WTC11 (cell line): ENCODE results near the gene EHBP1. TPM values are rescaled to one million over a fixed set of nuclear protein-coding genes. Genes with fewer than 3 reads are reported as not detected.

Experiments
- ATAC-seq: fragments of 200-7000 bp; cut with Tn5 transposase; 2 replicates; pipeline ENCODE4 v1.10.0; 2021; ENCODE audit warnings: mild to moderate bottlenecking, moderate library complexity
- CTCF ChIA-PET: fragments of 300-600 bp; sonication (Branson Sonifier 250); formaldehyde crosslinking; loops from one replicate; lab custom pipeline; 2021; ENCODE audit warnings: antibody characterized with exemption; lab: Charles Lee
- POLR2A ChIA-PET: fragments of 350-600 bp; sonication (Branson Sonifier 250); formaldehyde crosslinking; loops from one replicate; lab custom pipeline; 2021; ENCODE audit warnings: antibody characterized with exemption; lab: Charles Lee
- DNase-seq: peaks from one replicate; pipeline ENCODE4 v3.0.0; 2021; ENCODE audit warnings: low spot score
- H3K27ac Mint-ChIP-seq: 2 replicates; pipeline ENCODE4 v1.8.0; 2021; ENCODE audit warnings: mixed read lengths
- H3K27me3 Mint-ChIP-seq: 2 replicates; pipeline ENCODE4 v1.8.0; 2021; ENCODE audit warnings: low read depth, mild to moderate bottlenecking, moderate library complexity, mixed read lengths
- H3K36me3 Mint-ChIP-seq: 2 replicates; pipeline ENCODE4 v1.8.0; 2021; ENCODE audit warnings: mixed read lengths
- H3K4me1 Mint-ChIP-seq: 2 replicates; pipeline ENCODE4 v1.8.0; 2022; ENCODE audit warnings: mixed read lengths
- H3K4me3 Mint-ChIP-seq: 2 replicates; pipeline ENCODE4 v1.8.0; 2021; ENCODE audit warnings: mild to moderate bottlenecking, moderate library complexity, mixed read lengths
- H3K9me3 Mint-ChIP-seq: 2 replicates; pipeline ENCODE4 v1.8.0; 2021; ENCODE audit warnings: mixed read lengths
- AFF4 ChIP-seq: sonication (generic); formaldehyde crosslinking; IDR thresholded peaks from 2 replicates; pipeline ENCODE4 v1.8.1; 2023; ENCODE audit warnings: mild to moderate bottlenecking, missing genetic modification reagents, borderline replicate concordance
- ATF2 ChIP-seq: sonication (generic); formaldehyde crosslinking; IDR thresholded peaks from 2 replicates; pipeline ENCODE4 v1.8.1; 2022; ENCODE audit warnings: low read depth, missing genetic modification reagents, borderline replicate concordance
- CREB1 ChIP-seq: sonication (generic); formaldehyde crosslinking; IDR thresholded peaks from 2 replicates; pipeline ENCODE4 v1.8.0; 2023; ENCODE audit warnings: mild to moderate bottlenecking, missing genetic modification reagents
- CREM ChIP-seq: sonication (generic); formaldehyde crosslinking; IDR thresholded peaks from 2 replicates; pipeline ENCODE4 v1.8.1; 2022; ENCODE audit warnings: mild to moderate bottlenecking, missing genetic modification reagents, moderate library complexity
- ETV6 ChIP-seq: sonication (generic); formaldehyde crosslinking; IDR thresholded peaks from 2 replicates; pipeline ENCODE4 v1.8.1; 2022; ENCODE audit warnings: mild to moderate bottlenecking, missing genetic modification reagents
- FOXP1 ChIP-seq: sonication (generic); formaldehyde crosslinking; IDR thresholded peaks from 2 replicates; pipeline ENCODE4 v1.8.0; 2022; ENCODE audit warnings: missing genetic modification reagents, mild to moderate bottlenecking, moderate library complexity, borderline replicate concordance
- GRHL2 ChIP-seq: fragments of 250-450 bp; sonication (Bioruptor Pico); IDR thresholded peaks from 2 replicates; pipeline ENCODE4 v1.8.0; 2022; ENCODE audit warnings: mild to moderate bottlenecking, moderate library complexity; ENCODE audit not compliant: insufficient replicate concordance, severe bottlenecking
- JAZF1 ChIP-seq: fragments of 250-450 bp; sonication (Bioruptor Pico); IDR thresholded peaks from 2 replicates; pipeline ENCODE4 v1.9.0; 2021; ENCODE audit warnings: moderate library complexity, mild to moderate bottlenecking, inconsistent platforms
- MXD4 ChIP-seq: fragments of 250-450 bp; sonication (Bioruptor Pico); IDR thresholded peaks from 2 replicates; pipeline ENCODE4 v1.8.0; 2021; ENCODE audit warnings: mild to moderate bottlenecking, moderate library complexity, borderline replicate concordance
- NFE2L1 ChIP-seq: sonication (generic); formaldehyde crosslinking; IDR thresholded peaks from 2 replicates; pipeline ENCODE4 v1.8.1; 2023; ENCODE audit warnings: missing genetic modification reagents
- NR1H2 ChIP-seq: sonication (generic); formaldehyde crosslinking; IDR thresholded peaks from 2 replicates; pipeline ENCODE4 v1.9.0; 2021; ENCODE audit warnings: mild to moderate bottlenecking, moderate library complexity, missing genetic modification reagents
- OVOL2 ChIP-seq: fragments of 250-450 bp; sonication (Bioruptor Pico); IDR thresholded peaks from 2 replicates; pipeline ENCODE4 v1.9.0; 2021; ENCODE audit warnings: mild to moderate bottlenecking, borderline replicate concordance
- PRDM15 ChIP-seq: sonication (generic); formaldehyde crosslinking; IDR thresholded peaks from 2 replicates; pipeline ENCODE4 v1.8.0; 2022; ENCODE audit warnings: missing genetic modification reagents
- PREB ChIP-seq: sonication (generic); formaldehyde crosslinking; IDR thresholded peaks from 2 replicates; pipeline ENCODE4 v1.8.1; 2022; ENCODE audit warnings: mild to moderate bottlenecking, missing genetic modification reagents, moderate library complexity, borderline replicate concordance
- SMAD4 ChIP-seq: sonication (generic); formaldehyde crosslinking; IDR thresholded peaks from 2 replicates; pipeline ENCODE4 v1.8.0; 2022; ENCODE audit warnings: mild to moderate bottlenecking, missing genetic modification reagents
- STAT6 ChIP-seq: sonication (generic); formaldehyde crosslinking; conservative IDR thresholded peaks from 2 replicates; pipeline ENCODE4 v1.8.1; 2023; ENCODE audit warnings: mild to moderate bottlenecking, low read depth, missing genetic modification reagents, moderate library complexity
- TEAD1 ChIP-seq: sonication (generic); formaldehyde crosslinking; IDR thresholded peaks from 2 replicates; pipeline ENCODE4 v1.8.0; 2022; ENCODE audit warnings: mild to moderate bottlenecking, missing genetic modification reagents
- ZNF138 ChIP-seq: sonication (generic); formaldehyde crosslinking; conservative IDR thresholded peaks from 2 replicates; pipeline ENCODE4 v1.8.1; 2022; ENCODE audit warnings: mild to moderate bottlenecking, moderate library complexity, missing genetic modification reagents
- ZNF396 ChIP-seq: fragments of 250-450 bp; sonication (Bioruptor Pico); IDR thresholded peaks from 2 replicates; pipeline ENCODE4 v1.8.0; 2021; ENCODE audit warnings: mild to moderate bottlenecking, moderate library complexity, borderline replicate concordance
- ZNF416 ChIP-seq: fragments of 250-450 bp; sonication (Bioruptor Pico); IDR thresholded peaks from 2 replicates; pipeline ENCODE4 v1.9.0; 2021; ENCODE audit warnings: mild to moderate bottlenecking, inconsistent platforms
- total RNA-seq: library from RNA; stranded (reverse); gene quantifications from 3 replicates; pipeline ENCODE4 v1.2.3, GENCODE V29; 2021

Gene EHBP1
- total RNA-seq, 1 experiment from 2014 or later: 36.4 TPM

GRCh38 chr2:62727876-62728566 is 22.5 kb downstream of the EHBP1 start:
- no peaks in the 10 kb centered on the region for H3K27me3 Mint-ChIP-seq
- ChIA-PET POLR2A (no interaction called here), CTCF (interaction anchor here (1.2 kb wide), 1 partner anchor 262 kb away, joined by 3 read pairs; no protein-coding TSS in a partner anchor)
- H3K9me3 Mint-ChIP-seq: peaks cover 43% of the 10 kb centered on the region
- TF ChIP-seq ATF2 (CRISPR knock-in tag) (no peak), ZNF396 (CRISPR knock-in tag) (no peak), GRHL2 (no peak), CREM (CRISPR knock-in tag) (no peak), ZNF138 (CRISPR knock-in tag) (no peak), PRDM15 (no peak), OVOL2 (CRISPR knock-in tag) (no peak), PREB (CRISPR knock-in tag) (no peak), NFE2L1 (CRISPR knock-in tag) (no peak), MXD4 (CRISPR knock-in tag) (no peak), NR1H2 (CRISPR knock-in tag) (no peak), ZNF416 (no peak), ETV6 (CRISPR knock-in tag) (no peak), SMAD4 (CRISPR knock-in tag) (no peak), TEAD1 (no peak), STAT6 (CRISPR knock-in tag) (no peak), AFF4 (CRISPR knock-in tag) (no peak), JAZF1 (CRISPR knock-in tag) (no peak), FOXP1 (CRISPR knock-in tag) (no peak), CREB1 (CRISPR knock-in tag) (no peak)
- DNase-seq (no peak), ATAC-seq (no peak)
- peaks cover 28% of the 10 kb centered on the region for H3K4me1 Mint-ChIP-seq
- peaks cover 40% of the 10 kb centered on the region for H3K36me3 Mint-ChIP-seq
- H3K4me3 Mint-ChIP-seq: no peak overlapping the region
- no peak overlapping the region for H3K27ac Mint-ChIP-seq
